B cell (primary cell): ENCODE data around the gene RAPGEF1. TPM values are rescaled to one million over a fixed set of nuclear protein-coding genes. Genes with fewer than 3 reads are reported as not detected.

Experiments
- ATAC-seq: fragments of 200-7000 bp; cut with Tn5 transposase; one replicate; pipeline ENCODE4 v1.10.0; 2021; ENCODE audit warnings: low read depth, mild to moderate bottlenecking, moderate number of reproducible peaks, moderate library complexity
- CTCF ChIA-PET: fragments of 350-600 bp; sonication (Branson Sonifier 250); formaldehyde crosslinking; loops from one replicate; lab custom pipeline; 2021; ENCODE audit warnings: antibody characterized with exemption, inconsistent platforms; lab: Charles Lee
- POLR2A ChIA-PET: fragments of 350-600 bp; sonication (Branson Sonifier 250); formaldehyde crosslinking; loops from one replicate; lab custom pipeline; 2021; ENCODE audit warnings: antibody characterized with exemption; lab: Charles Lee
- DNase-seq: peaks from one replicate; pipeline ENCODE4 v3.0.0; 2013
- H2AFZ ChIP-seq: 2 replicates; pipeline ENCODE4 v1.6.1; 2012; ENCODE audit warnings: mild to moderate bottlenecking, low read depth, low read length; ENCODE audit not compliant: insufficient read depth, poor library complexity, severe bottlenecking
- H3K27ac ChIP-seq, 2 donors: 1 replicate in 1 of 2; 2 replicates in 1 of 2; pipeline ENCODE4 v1.5.1; 2012 to 2013; ENCODE audit warnings: low read length in 2 of 2, mild to moderate bottlenecking in 2 of 2, moderate library complexity in 1 of 2
- H3K27me3 ChIP-seq, 4 experiments: fragments of 200-600 bp in 1 of 4; sonication (generic) in 1 of 4; replicated peaks in 1 of 4; 1 replicate in 2 of 4; 2 replicates in 2 of 4; pipeline versions ENCODE4 v1.6.1 to v1.7.0; 2013 to 2016; ENCODE audit warnings: low read length in 3 of 4, mild to moderate bottlenecking in 2 of 4, mixed read lengths in 1 of 4, moderate library complexity in 1 of 4; ENCODE audit not compliant: insufficient read depth in 4 of 4, control insufficient read depth in 3 of 4; ENCODE audit errors: control extremely low read depth in 1 of 4
- H3K36me3 ChIP-seq, 2 experiments: replicated peaks in 1 of 2; 1 replicate in 1 of 2; 2 replicates in 1 of 2; pipeline versions ENCODE4 v1.6.1 to v1.7.1; 2013; ENCODE audit warnings: low read length in 1 of 2; ENCODE audit not compliant: insufficient read depth in 2 of 2, control insufficient read depth in 1 of 2; ENCODE audit errors: control extremely low read depth in 1 of 2, extremely low read depth in 1 of 2
- H3K4me1 ChIP-seq, 2 donors: fragments of 200-600 bp in 1 of 2; sonication (generic) in 1 of 2; 1 replicate in 1 of 2; 2 replicates in 1 of 2; pipeline versions ENCODE4 v1.5.1 to v1.6.1; 2013 to 2017; ENCODE audit warnings: low read length in 2 of 2; ENCODE audit not compliant: control insufficient read depth in 2 of 2, insufficient read depth in 2 of 2
- H3K4me2 ChIP-seq: replicated peaks from 2 replicates; pipeline ENCODE3; 2012; ENCODE audit warnings: mild to moderate bottlenecking, low read depth, low read length; ENCODE audit not compliant: poor library complexity, severe bottlenecking
- H3K4me3 ChIP-seq, 5 experiments: fragments of 200-600 bp in 1 of 5; sonication (generic) in 1 of 5; 1 replicate in 3 of 5; 2 replicates in 2 of 5; pipeline versions ENCODE4 v1.5.1 to v1.7.0; 2011 to 2016; ENCODE audit warnings: low read length in 4 of 5, mild to moderate bottlenecking in 4 of 5, low read depth in 2 of 5, control low read depth in 1 of 5, moderate library complexity in 1 of 5; ENCODE audit not compliant: insufficient read depth in 1 of 5; ENCODE audit errors: control extremely low read depth in 1 of 5, extremely low read depth in 1 of 5
- H3K79me2 ChIP-seq: fragments of 200-600 bp; sonication (generic); one replicate; pipeline ENCODE4 v1.6.0; 2016; ENCODE audit warnings: low read length; ENCODE audit not compliant: control insufficient read depth, insufficient read depth
- H3K9ac ChIP-seq: fragments of 200-600 bp; sonication (generic); 2 replicates; pipeline ENCODE4 v1.6.1; 2017; ENCODE audit warnings: mild to moderate bottlenecking, low read length, moderate library complexity
- H3K9me3 ChIP-seq, 3 donors: one replicate each; pipeline versions ENCODE4 v1.6.1 to v1.7.1; 2013; ENCODE audit warnings: low read length in 2 of 3; ENCODE audit not compliant: control insufficient read depth in 2 of 3, insufficient read depth in 1 of 3; ENCODE audit errors: control extremely low read depth in 1 of 3
- H4K20me1 ChIP-seq: 2 replicates; pipeline ENCODE4 v1.6.0; 2012; ENCODE audit warnings: mild to moderate bottlenecking, low read length; ENCODE audit not compliant: insufficient read depth, control insufficient read depth, poor library complexity, severe bottlenecking
- H3K27ac Mint-ChIP-seq: one replicate; pipeline ENCODE4 v1.8.0; 2021; ENCODE audit warnings: mixed read lengths
- H3K27me3 Mint-ChIP-seq: one replicate; pipeline ENCODE4 v1.8.0; 2021; ENCODE audit warnings: mixed read lengths
- H3K4me1 Mint-ChIP-seq: one replicate; pipeline ENCODE4 v1.8.0; 2021; ENCODE audit warnings: mixed read lengths
- H3K4me3 Mint-ChIP-seq: one replicate; pipeline ENCODE4 v1.8.0; 2021; ENCODE audit warnings: mixed read lengths
- H3K9me3 Mint-ChIP-seq: one replicate; pipeline ENCODE4 v1.8.0; 2022; ENCODE audit warnings: mixed read lengths; ENCODE audit not compliant: insufficient read depth
- CTCF ChIP-seq: fragments of 200-600 bp; IDR thresholded peaks from one replicate; pipeline ENCODE4 v1.8.0; 2022; ENCODE audit warnings: antibody characterized with exemption, mild to moderate bottlenecking
- EZH2 ChIP-seq: IDR thresholded peaks from 2 replicates; pipeline ENCODE4 v1.6.1; 2012; ENCODE audit warnings: borderline replicate concordance, low read depth, mild to moderate bottlenecking, moderate library complexity, low read length; ENCODE audit not compliant: insufficient read depth, poor library complexity, severe bottlenecking
- WGBS: methylation state at CpG from one replicate; pipeline ENCODE4 v1.1.5; 2013; ENCODE audit warnings: missing lambda C conversion rate; ENCODE audit not compliant: insufficient coverage; 5-methylcytosine and 5-hydroxymethylcytosine counted together
- intact Hi-C: fragments of 100-400 bp; cut with micrococcal nuclease; formaldehyde crosslinking; loops from one replicate; pipeline ENCODE4 v1.10.0; 2022
- polyA plus RNA-seq: library from polyadenylated mRNA; depleted of rRNA; stranded (reverse); fragments of >200 nt; gene quantifications from 2 replicates; pipeline ENCODE4 v1.2.3, GENCODE V29; 2012
- total RNA-seq, 2 donors: library from RNA; stranded (reverse); fragments of 120-200 nt in 1 of 2; gene quantifications; 1 replicate in 1 of 2; 2 replicates in 1 of 2; pipeline versions ENCODE4 v1.2.3 to v1.2.4, GENCODE V29; 2013 to 2022

The RAPGEF1 gene
- total and polyA plus RNA-seq, 2 donors (not counting 1 experiment from before 2014, with no cell fraction given) = 134 to 447 TPM

DNA sequence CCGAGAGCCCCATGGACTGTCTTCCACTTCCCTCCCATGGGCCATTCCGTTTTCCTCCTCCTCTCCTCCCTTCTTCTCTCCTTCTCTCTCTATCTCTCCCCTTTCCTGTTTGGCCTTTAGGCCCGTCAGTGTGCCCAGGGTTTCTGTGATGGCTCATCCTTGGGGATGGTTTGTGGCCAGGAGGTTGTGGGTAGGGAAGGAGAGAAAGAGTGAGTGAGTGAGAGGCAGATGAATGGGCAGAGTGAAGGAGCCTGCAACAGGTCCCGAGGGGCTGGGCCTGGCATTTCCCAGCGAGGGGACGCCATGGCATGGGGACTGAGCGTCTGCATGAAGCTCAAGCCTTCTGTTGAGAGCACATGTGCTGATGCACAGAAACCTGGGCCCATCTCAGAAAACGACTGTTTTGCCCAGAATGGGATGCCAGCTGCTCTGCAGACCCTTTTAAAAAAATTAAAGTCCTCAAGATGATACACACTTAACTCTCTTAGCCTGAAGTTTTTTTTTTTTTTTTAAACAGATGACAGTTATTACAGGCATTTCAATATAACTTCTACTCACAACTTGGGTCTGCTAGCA lies 125.4 kb downstream of the RAPGEF1 start:
- intact Hi-C loops = no loop called here
- Mint-ChIP-seq H3K9me3 (no peaks in the 10 kb centered on the region), H3K27me3 (no peaks in the 10 kb centered on the region), H3K4me3 (no peak overlapping the region), H3K27ac (no peak overlapping the region), H3K4me1 (peaks cover 9% of the 10 kb centered on the region)
- peaks cover 58% of the 10 kb centered on the region for H4K20me1 ChIP-seq
- ATAC-seq (no peak), DNase-seq (no peak)
- ChIA-PET CTCF (interaction anchor here (0.6 to 1.3 kb wide), 2 partner anchors 79 to 141 kb away, joined by 3 to 4 read pairs; no protein-coding TSS in a partner anchor), POLR2A (interaction anchor here (1.0 kb wide), 1 partner anchor 13 kb away, joined by 3 read pairs; no protein-coding TSS in a partner anchor)
- H2AFZ ChIP-seq = no peak overlapping the region
- no peaks in the 10 kb centered on the region for H3K9me3 ChIP-seq
- H3K4me3 ChIP-seq = no peak overlapping the region
- no peak overlapping the region for H3K27ac ChIP-seq
- peaks cover 7 to 92% of the 10 kb centered on the region in 2 experiments for H3K36me3 ChIP-seq
- no peak overlapping the region for H3K9ac ChIP-seq
- H3K79me2 ChIP-seq = peaks cover 63% of the 10 kb centered on the region
- TF ChIP-seq CTCF (no peak), EZH2 (no peak)
- no peaks in the 10 kb centered on the region for H3K27me3 ChIP-seq
- H3K4me1 ChIP-seq = no peaks in the 10 kb centered on the region
- WGBS = 91% methylated on average over 5 of the region's 8 CpGs
- no peak overlapping the region for H3K4me2 ChIP-seq

DNA sequence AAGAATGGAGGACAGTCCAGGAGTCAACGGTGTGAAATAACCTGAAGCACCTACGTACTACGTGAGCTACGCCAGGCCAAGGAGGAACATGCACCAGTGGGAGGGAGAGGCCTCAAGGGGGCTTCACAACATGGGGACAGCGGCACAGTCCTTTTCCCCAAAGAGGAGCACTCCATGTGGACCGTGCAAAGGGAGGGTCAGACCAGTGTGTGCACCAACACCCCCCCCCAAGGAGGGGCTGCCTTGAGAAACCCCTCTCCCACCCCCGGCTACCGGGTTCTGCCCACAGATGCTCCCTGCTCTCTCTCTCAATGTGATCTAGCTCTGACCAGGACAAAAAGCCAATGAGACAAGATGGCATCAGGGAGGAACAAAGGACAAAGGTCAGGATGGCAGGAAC lies 126.0 kb downstream of the RAPGEF1 start:
- Histone ChIP-seq H3K27ac (no peak overlapping the region), H3K27me3 (no peaks in the 10 kb centered on the region), H3K4me1 (no peaks in the 10 kb centered on the region), H4K20me1 (peaks cover 60% of the 10 kb centered on the region), H3K4me3 (no peak overlapping the region), H3K36me3 (peaks cover 9 to 92% of the 10 kb centered on the region in 2 experiments), H3K4me2 (no peak overlapping the region), H3K9me3 (no peaks in the 10 kb centered on the region), H3K9ac (no peak overlapping the region), H3K79me2 (peaks cover 61% of the 10 kb centered on the region), H2AFZ (no peak overlapping the region)
- peaks cover 8% of the 10 kb centered on the region for H3K4me1 Mint-ChIP-seq
- TF ChIP-seq EZH2 (no peak), CTCF (no peak)
- ATAC-seq (no peak), DNase-seq (no peak)
- ChIA-PET POLR2A (no interaction called here), CTCF (interaction anchor here (0.6 to 1.3 kb wide), 2 partner anchors 79 to 142 kb away, joined by 3 to 4 read pairs; no protein-coding TSS in a partner anchor)
- intact Hi-C loops = no loop called here
- no peaks in the 10 kb centered on the region for H3K9me3 Mint-ChIP-seq
- no peaks in the 10 kb centered on the region for H3K27me3 Mint-ChIP-seq
- H3K4me3 Mint-ChIP-seq = no peak overlapping the region
- peak overlapping the region; percentile 48 for H3K27ac Mint-ChIP-seq
- 100% methylated on average over 5 of the region's 8 CpGs for WGBS
